Mesenchymal stem cell (in vitro differentiated cells and primary cell): ENCODE results near the gene VASH1.

Experiments
- DNase-seq: peaks from one replicate; pipeline ENCODE4 v3.0.0-alpha.2; 2013
- H2AFZ ChIP-seq: one replicate; pipeline ENCODE4 v1.6.1; 2013; ENCODE audit warnings: low read depth, mild to moderate bottlenecking, control low read depth, inconsistent platforms, low read length, moderate library complexity
- H2AK5ac ChIP-seq: 2 replicates; pipeline ENCODE4 v1.6.1; 2013; ENCODE audit warnings: low read length, moderate library complexity, mild to moderate bottlenecking, inconsistent platforms; ENCODE audit not compliant: severe bottlenecking
- H2BK120ac ChIP-seq: one replicate; pipeline ENCODE4 v1.6.1; 2013; ENCODE audit warnings: low read depth, mild to moderate bottlenecking, inconsistent platforms, low read length, moderate library complexity
- H2BK12ac ChIP-seq, 2 experiments: one replicate each; pipeline ENCODE4 v1.6.1; 2013; ENCODE audit warnings: inconsistent platforms in 2 of 2, low read length in 2 of 2, mild to moderate bottlenecking in 2 of 2, moderate library complexity in 2 of 2, control low read depth in 1 of 2
- H2BK15ac ChIP-seq: one replicate; pipeline ENCODE4 v1.6.1; 2013; ENCODE audit warnings: mild to moderate bottlenecking, low read depth, inconsistent platforms; ENCODE audit not compliant: poor library complexity, severe bottlenecking
- H2BK5ac ChIP-seq: 2 replicates; pipeline ENCODE4 v1.6.1; 2013; ENCODE audit warnings: low read depth, mild to moderate bottlenecking, low read length, control low read depth, inconsistent platforms; ENCODE audit not compliant: poor library complexity, severe bottlenecking
- H3K14ac ChIP-seq, 2 experiments: one replicate each; pipeline ENCODE4 v1.6.1; 2013; ENCODE audit warnings: inconsistent platforms in 2 of 2, low read length in 2 of 2, control low read depth in 1 of 2, mild to moderate bottlenecking in 1 of 2, moderate library complexity in 1 of 2
- H3K18ac ChIP-seq, 2 experiments: one replicate each; pipeline ENCODE4 v1.6.1; 2013; ENCODE audit warnings: inconsistent platforms in 2 of 2, low read length in 2 of 2, control low read depth in 1 of 2, low read depth in 1 of 2, mild to moderate bottlenecking in 1 of 2
- H3K23ac ChIP-seq, 2 experiments: one replicate each; pipeline ENCODE4 v1.6.1; 2013; ENCODE audit warnings: inconsistent platforms in 2 of 2, low read length in 2 of 2, mild to moderate bottlenecking in 2 of 2, moderate library complexity in 2 of 2, control low read depth in 1 of 2
- H3K27ac ChIP-seq: 2 replicates; pipeline ENCODE4 v1.5.1; 2013; ENCODE audit warnings: mild to moderate bottlenecking, moderate library complexity, low read length, control low read depth, inconsistent platforms; ENCODE audit not compliant: poor library complexity, severe bottlenecking
- H3K27me3 ChIP-seq, 2 experiments: 2 replicates each; pipeline versions ENCODE4 v1.6.1 to v1.7.0; 2013; ENCODE audit warnings: low read length in 2 of 2, mild to moderate bottlenecking in 2 of 2, moderate library complexity in 2 of 2, control low read depth in 1 of 2, inconsistent platforms in 1 of 2; ENCODE audit not compliant: control insufficient read depth in 1 of 2, insufficient read depth in 1 of 2
- H3K36me3 ChIP-seq, 2 experiments: 2 replicates each; pipeline versions ENCODE4 v1.6.1 to v1.7.0; 2013; ENCODE audit warnings: low read length in 2 of 2, control low read depth in 1 of 2, inconsistent platforms in 1 of 2, low read depth in 1 of 2, mild to moderate bottlenecking in 1 of 2; ENCODE audit not compliant: insufficient read depth in 2 of 2, control insufficient read depth in 1 of 2
- H3K4ac ChIP-seq, 2 experiments: one replicate each; pipeline ENCODE4 v1.6.1; 2013; ENCODE audit warnings: inconsistent platforms in 2 of 2, low read length in 2 of 2, mild to moderate bottlenecking in 2 of 2, moderate library complexity in 2 of 2, control low read depth in 1 of 2, low read depth in 1 of 2
- H3K4me1 ChIP-seq: 2 replicates; pipeline ENCODE4 v1.6.1; 2013; ENCODE audit warnings: low read depth, low read length, control low read depth; ENCODE audit not compliant: control insufficient read depth, insufficient read depth
- H3K4me2 ChIP-seq: 2 replicates; pipeline ENCODE4 v1.6.1; 2013; ENCODE audit warnings: low read length, mild to moderate bottlenecking, inconsistent platforms; ENCODE audit not compliant: poor library complexity, severe bottlenecking
- H3K4me3 ChIP-seq, 2 experiments: 2 replicates each; pipeline versions ENCODE4 v1.5.1 to v1.7.0; 2013; ENCODE audit warnings: low read length in 2 of 2, mild to moderate bottlenecking in 2 of 2, control low read depth in 1 of 2, low read depth in 1 of 2; ENCODE audit not compliant: insufficient read depth in 1 of 2
- H3K79me1 ChIP-seq: replicated peaks from 2 replicates; pipeline ENCODE4 v1.6.1; 2013; ENCODE audit warnings: mild to moderate bottlenecking, control low read depth, low read length, inconsistent platforms; ENCODE audit not compliant: poor library complexity, severe bottlenecking
- H3K9ac ChIP-seq: 2 replicates; pipeline ENCODE4 v1.7.0; 2013; ENCODE audit warnings: mild to moderate bottlenecking, low read length, moderate library complexity
- H3K9me3 ChIP-seq: 2 replicates; pipeline ENCODE4 v1.7.0; 2013; ENCODE audit warnings: mild to moderate bottlenecking, low read length; ENCODE audit not compliant: control insufficient read depth
- H4K8ac ChIP-seq: one replicate; pipeline ENCODE4 v1.6.1; 2013; ENCODE audit warnings: inconsistent platforms, mild to moderate bottlenecking, low read length, moderate library complexity
- H4K91ac ChIP-seq: one replicate; pipeline ENCODE4 v1.6.1; 2013; ENCODE audit warnings: mild to moderate bottlenecking, low read length, inconsistent platforms
- WGBS: methylation state at CpG from one replicate; pipeline ENCODE4 v1.1.7; 2013; ENCODE audit warnings: mixed read lengths; 5-methylcytosine and 5-hydroxymethylcytosine counted together

The VASH1 gene

DNA sequence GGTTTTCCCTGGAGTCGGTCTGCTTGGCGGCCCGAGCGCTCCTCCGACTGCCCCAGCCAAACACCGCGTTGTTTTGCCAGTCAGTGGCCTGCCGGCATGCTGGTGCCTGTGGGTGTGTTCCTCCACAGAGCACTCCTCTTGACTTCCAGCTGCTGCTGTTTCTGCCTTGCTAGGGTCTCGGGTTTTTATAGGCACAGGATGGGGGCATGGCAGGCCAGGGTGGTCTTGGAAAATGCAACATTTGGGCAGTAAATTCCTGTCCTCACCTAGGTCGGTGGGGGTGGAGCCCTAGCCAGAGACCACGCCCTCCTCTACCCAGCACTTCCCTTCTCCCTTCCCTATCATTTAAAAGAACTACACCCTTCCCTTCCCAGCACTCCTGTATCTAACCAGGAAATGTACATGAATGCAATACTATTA lies 34.7 kb upstream of the VASH1 start:
- Histone ChIP-seq H3K36me3 (no peaks in the 10 kb centered on the region), H3K14ac (no peak overlapping the region), H3K9me3 (no peaks in the 10 kb centered on the region), H2BK120ac (no peak overlapping the region), H3K27ac (no peak overlapping the region), H2BK12ac (no peak overlapping the region), H2BK15ac (no peak overlapping the region), H3K18ac (no peak overlapping the region), H3K4me3 (no peak overlapping the region), H3K9ac (no peak overlapping the region), H4K8ac (no peak overlapping the region), H3K4me2 (no peak overlapping the region), H4K91ac (no peak overlapping the region), H2BK5ac (no peak overlapping the region), H3K4ac (no peak overlapping the region), H2AFZ (no peak overlapping the region), H3K4me1 (no peaks in the 10 kb centered on the region), H3K27me3 (peaks cover 5 to 26% of the 10 kb centered on the region in 2 experiments), H3K79me1 (no peaks in the 10 kb centered on the region), H3K23ac (no peak overlapping the region), H2AK5ac (no peak overlapping the region)
- 53% methylated on average over 11 of the region's 11 CpGs for WGBS
- DNase-seq, result no peak

DNA sequence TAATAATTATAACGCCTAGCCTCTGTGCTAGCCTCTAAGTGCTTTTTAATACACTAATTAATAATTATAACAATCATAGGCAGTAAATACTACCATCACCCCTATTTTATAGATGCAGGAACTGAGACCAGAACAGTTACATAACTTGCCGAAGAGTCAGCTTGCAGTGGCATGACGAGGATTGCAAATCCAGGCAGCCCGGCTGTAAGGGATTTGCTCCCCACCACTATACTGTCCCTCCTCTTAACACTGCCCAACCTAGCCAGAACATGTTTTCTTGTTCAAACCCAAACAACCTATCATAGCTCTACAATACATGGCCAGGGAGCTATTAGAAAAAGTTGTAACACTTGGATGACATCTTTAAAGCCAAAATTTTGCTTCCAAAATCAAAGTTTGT lies 33.9 kb upstream of the VASH1 start:
- WGBS, result 93% methylated on average over 3 of the region's 4 CpGs
- Histone ChIP-seq H2BK15ac (no peak overlapping the region), H3K18ac (no peak overlapping the region), H3K4ac (no peak overlapping the region), H2BK5ac (no peak overlapping the region), H3K79me1 (no peaks in the 10 kb centered on the region), H2BK12ac (no peak overlapping the region), H3K14ac (no peak overlapping the region), H4K8ac (no peak overlapping the region), H3K9me3 (no peaks in the 10 kb centered on the region), H3K27ac (no peak overlapping the region), H3K27me3 (peaks cover 5 to 26% of the 10 kb centered on the region in 2 experiments), H4K91ac (no peak overlapping the region), H3K9ac (no peak overlapping the region), H3K36me3 (no peaks in the 10 kb centered on the region), H3K23ac (no peak overlapping the region), H2BK120ac (no peak overlapping the region), H2AK5ac (no peak overlapping the region), H3K4me1 (no peaks in the 10 kb centered on the region), H3K4me2 (no peak overlapping the region), H2AFZ (no peak overlapping the region), H3K4me3 (no peak overlapping the region)
- DNase-seq, result no peak

DNA sequence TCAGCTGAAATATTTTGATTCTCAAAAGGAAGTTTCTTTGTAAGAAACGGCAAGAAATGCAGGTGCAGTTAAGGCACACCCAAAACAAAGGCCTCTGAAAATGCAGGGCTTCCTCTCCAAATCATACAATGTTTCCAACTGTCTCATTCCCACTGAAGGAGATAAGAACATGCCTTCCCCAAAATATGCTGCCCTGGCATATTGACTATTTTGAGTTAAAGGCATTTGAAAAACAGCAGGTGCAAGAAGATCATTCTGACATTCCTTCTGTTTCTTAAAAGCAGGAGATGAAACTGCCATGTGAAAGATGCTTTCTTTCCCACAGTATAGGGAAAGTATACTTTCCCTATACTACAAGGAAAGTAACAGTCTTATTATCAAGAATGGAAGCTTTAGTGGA lies 33.4 kb upstream of the VASH1 start:
- H3K27me3 ChIP-seq, result peaks cover 5 to 26% of the 10 kb centered on the region in 2 experiments
- H3K4ac ChIP-seq, result no peak overlapping the region
- H2BK5ac ChIP-seq, result no peak overlapping the region
- H3K4me1 ChIP-seq, result no peaks in the 10 kb centered on the region
- no CpG with 5 or more reads among the region's 1 CpG for WGBS
- H3K27ac ChIP-seq, result no peak overlapping the region
- H2BK12ac ChIP-seq, result no peak overlapping the region
- no peak overlapping the region for H2BK120ac ChIP-seq
- no peak overlapping the region for H3K23ac ChIP-seq
- H3K79me1 ChIP-seq, result no peaks in the 10 kb centered on the region
- H3K4me2 ChIP-seq, result no peak overlapping the region
- H2BK15ac ChIP-seq, result no peak overlapping the region
- no peak overlapping the region for H2AFZ ChIP-seq
- no peak overlapping the region for H3K9ac ChIP-seq
- no peak overlapping the region for H2AK5ac ChIP-seq
- H3K4me3 ChIP-seq, result no peak overlapping the region
- H3K9me3 ChIP-seq, result no peaks in the 10 kb centered on the region
- H4K8ac ChIP-seq, result no peak overlapping the region
- no peaks in the 10 kb centered on the region for H3K36me3 ChIP-seq
- H4K91ac ChIP-seq, result no peak overlapping the region
- no peak for DNase-seq
- no peak overlapping the region for H3K18ac ChIP-seq
- no peak overlapping the region for H3K14ac ChIP-seq

DNA sequence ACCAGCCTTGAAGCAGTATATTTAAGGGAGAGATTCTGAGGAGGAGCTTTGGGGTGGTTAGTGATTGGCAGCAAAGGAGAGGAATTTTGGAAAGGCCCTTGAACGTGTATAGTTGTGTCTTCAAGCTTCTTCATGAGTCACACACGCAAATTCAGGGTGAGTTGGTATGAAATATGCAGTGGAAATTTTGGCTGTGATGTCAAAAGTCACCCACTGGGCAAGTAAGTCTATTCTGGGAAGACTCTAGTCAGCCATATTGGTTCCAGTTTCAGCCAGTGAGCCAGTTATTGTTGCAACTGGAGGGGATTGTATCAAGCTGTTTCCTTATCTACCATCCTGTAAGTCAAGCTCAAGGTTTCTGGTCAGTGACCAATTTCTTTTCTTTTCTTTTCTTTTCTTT lies 32.0 kb upstream of the VASH1 start:
- Histone ChIP-seq H3K79me1 (no peaks in the 10 kb centered on the region), H3K4me3 (no peak overlapping the region), H3K23ac (no peak overlapping the region), H2BK15ac (no peak overlapping the region), H4K91ac (no peak overlapping the region), H2AFZ (no peak overlapping the region), H3K18ac (no peak overlapping the region), H2AK5ac (no peak overlapping the region), H3K9ac (no peak overlapping the region), H3K9me3 (no peaks in the 10 kb centered on the region), H2BK5ac (no peak overlapping the region), H2BK12ac (no peak overlapping the region), H4K8ac (no peak overlapping the region), H3K4ac (no peak overlapping the region), H2BK120ac (no peak overlapping the region), H3K4me1 (no peaks in the 10 kb centered on the region), H3K36me3 (no peaks in the 10 kb centered on the region), H3K27me3 (peaks cover 5 to 26% of the 10 kb centered on the region in 2 experiments), H3K27ac (no peak overlapping the region), H3K4me2 (no peak overlapping the region), H3K14ac (no peak overlapping the region)
- no peak for DNase-seq
- WGBS, result 72% methylated on average over 2 of the region's 2 CpGs
